Breast epithelium (tissue), 3 donors: ENCODE measurements around the gene SMIM28.

Experiments used
- CTCF ChIP-seq, 3 donors: fragments of 450-650 bp; IDR thresholded peaks; one replicate each; pipeline ENCODE4 v1.5.1; 2016 to 2017; ENCODE audit warnings: antibody characterized with exemption in 3 of 3, mild to moderate bottlenecking in 3 of 3, moderate library complexity in 3 of 3
- POLR2A ChIP-seq: fragments of 450-650 bp; IDR thresholded peaks from one replicate; pipeline ENCODE4 v1.6.1; 2016; ENCODE audit warnings: antibody characterized with exemption, mild to moderate bottlenecking, moderate library complexity
- POLR2AphosphoS5 ChIP-seq, 3 donors: sonication (generic); formaldehyde crosslinking; IDR thresholded peaks; one replicate each; pipeline ENCODE4 v1.6.1; 2017; ENCODE audit warnings: antibody characterized with exemption in 3 of 3

- TF ChIP-seq CTCF (IDR thresholded peaks at IDR 0.05) = no peak
- TF ChIP-seq POLR2AphosphoS5 (IDR thresholded peaks at IDR 0.05) = no peak
- TF ChIP-seq POLR2A = no peak
Measured at GRCh38 chr6:138346302-138347195, 31.2 kb upstream of the SMIM28 start.
